ENCODE results near the gene SEC22A. TPM values are rescaled to one million over a fixed set of nuclear protein-coding genes. Genes with fewer than 3 reads are reported as not detected.

The SEC22A gene
- total and polyA plus RNA-seq, 2 of the 8 experiments (the other 6 are each of a cell fraction or from before 2014, with no cell fraction given) = 10.6 to 17.1 TPM

- H3K9ac ChIP-seq (replicated peaks in 1 of 4; ENCODE audit: extremely low read depth in 1 of 4, low read depth in 3 of 4, low read length in 3 of 4) = no peak overlapping the region
- H3K27me3 ChIP-seq (replicated peaks in 1 of 4; ENCODE audit: control insufficient read depth in 3 of 4, extremely low read depth in 1 of 4, insufficient read depth in 3 of 4, low read length in 3 of 4) = no peaks in the 10 kb centered on the region
- POLR2A ChIA-PET (ENCODE audit: partially characterized antibody) = interaction anchor here (1.2 kb wide), 1 partner anchor 38 kb away, joined by 3 read pairs; no protein-coding TSS in a partner anchor
- no peak overlapping the region for H3K56ac ChIP-seq (replicated peaks; ENCODE audit: insufficient read length, low read depth, low read length)
- no peak overlapping the region for H2BK120ac ChIP-seq (replicated peaks; ENCODE audit: low read depth, low read length)
- no peaks in the 10 kb centered on the region for H3K79me1 ChIP-seq (ENCODE audit: low read depth, low read length)
- H3K4ac ChIP-seq (replicated peaks; ENCODE audit: insufficient read length, low read depth, low read length) = no peak overlapping the region
- no peak overlapping the region for H4K91ac ChIP-seq (replicated peaks; ENCODE audit: insufficient read length, low read length)
- no peaks in the 10 kb centered on the region for H4K20me1 ChIP-seq (replicated peaks in 1 of 2; ENCODE audit: control insufficient read depth in 1 of 2, insufficient read depth in 2 of 2, low read length in 2 of 2)
- no peak overlapping the region for H2BK12ac ChIP-seq (ENCODE audit: low read depth, low read length)
- no peak overlapping the region for H2AK5ac ChIP-seq (ENCODE audit: low read depth, low read length)
- no peak overlapping the region for H3K18ac ChIP-seq (ENCODE audit: extremely low read depth, low read length)
- no peak overlapping the region for H2AFZ ChIP-seq (ENCODE audit: low read length)
- no peaks in the 10 kb centered on the region for H3K9me3 ChIP-seq (ENCODE audit: insufficient read depth in 2 of 2, low read depth in 1 of 2, low read length in 1 of 2)
- no peak overlapping the region for H4K5ac ChIP-seq (ENCODE audit: insufficient read length, low read depth, low read length)
- no peak overlapping the region for H3K4me3 ChIP-seq (ENCODE audit: extremely low read depth in 1 of 4, insufficient read depth in 2 of 4, low read depth in 3 of 4, low read length in 4 of 4)
- H3K4me2 ChIP-seq (ENCODE audit: insufficient read depth in 1 of 2, low read depth in 2 of 2, low read length in 2 of 2) = no peak overlapping the region
- FAIRE-seq (no peak), DNase-seq (ENCODE audit: low read depth in 1 of 2, low spot score in 2 of 2) (no peak)
- peaks cover 0 to 20% (median 11%) of the 10 kb centered on the region in 4 experiments; a peak in 6 of 8 replicates for H3K36me3 ChIP-seq (ENCODE audit: control insufficient read depth in 2 of 4, insufficient read depth in 4 of 4, low read length in 3 of 4)
- no peak overlapping the region for H4K8ac ChIP-seq (ENCODE audit: extremely low read depth, insufficient read depth, low read length)
- CTCF ChIA-PET (ENCODE audit: partially characterized antibody) = interaction anchor here (0.5 to 5.5 kb wide), 20 partner anchors 9 to 162 kb away, joined by 3 to 27 read pairs (median 4); no protein-coding TSS in a partner anchor
- H2BK20ac ChIP-seq (ENCODE audit: low read length) = no peak overlapping the region
- no peak overlapping the region for H3K23ac ChIP-seq (ENCODE audit: insufficient read length)
- no peaks in the 10 kb centered on the region for H3K23me2 ChIP-seq (ENCODE audit: low read depth, low read length)
- H3K27ac ChIP-seq (ENCODE audit: low read depth, low read length) = no peak overlapping the region
- WGBS, 2 experiments (ENCODE audit: extremely low coverage in 1 of 2, insufficient coverage in 1 of 2, insufficient read length in 1 of 2, insufficient replicate concordance in 2 of 2, low coverage in 1 of 2, low lambda C conversion rate in 2 of 2, missing lambda C conversion rate in 1 of 2) = 92% methylated on average over 9 of the region's 9 CpGs; no CpG with 5 or more reads in 1 of the 2 experiments
- H3K14ac ChIP-seq (ENCODE audit: insufficient read length) = no peak overlapping the region
- H2BK5ac ChIP-seq (ENCODE audit: low read depth, low read length) = no peak overlapping the region
- no peak overlapping the region for H2BK15ac ChIP-seq (ENCODE audit: low read length)
- no peaks in the 10 kb centered on the region for H3K79me2 ChIP-seq (ENCODE audit: control insufficient read depth in 1 of 2, insufficient read depth in 2 of 2, low read length in 2 of 2)
- no peaks in the 10 kb centered on the region for H3K4me1 ChIP-seq (replicated peaks in 1 of 4; ENCODE audit: control insufficient read depth in 3 of 4, insufficient read depth in 4 of 4, low read length in 3 of 4)
- TF ChIP-seq CEBPB (IDR thresholded peaks at IDR 0.05; ENCODE audit: low read depth, low read length) = no peak
- TF ChIP-seq SIN3A (conservative IDR thresholded peaks at IDR 0.05 in 1 of 2, IDR thresholded peaks at IDR 0.05 in 1 of 2; ENCODE audit: low read depth in 1 of 2, low read length in 2 of 2) = no peak
- TF ChIP-seq SP1 (IDR thresholded peaks at IDR 0.05; ENCODE audit: low read depth, low read length) = no peak
- TF ChIP-seq SIX5 (IDR thresholded peaks at IDR 0.05; ENCODE audit: low read depth, low read length) = no peak
- no peak for TF ChIP-seq RAD21 (IDR thresholded peaks at IDR 0.05 in 1 of 2, conservative IDR thresholded peaks at IDR 0.05 in 1 of 2; ENCODE audit: low read depth in 2 of 2, low read length in 2 of 2)
- no peak for TF ChIP-seq CTCF (IDR thresholded peaks at IDR 0.05; ENCODE audit: control extremely low read depth in 1 of 3, insufficient read depth in 1 of 3, low read depth in 1 of 3, low read length in 3 of 3)
- TF ChIP-seq KDM1A (IDR thresholded peaks at IDR 0.05; ENCODE audit: borderline replicate concordance, low read length) = no peak
- TF ChIP-seq KDM4A (IDR thresholded peaks at IDR 0.05; ENCODE audit: low read depth, low read length, severe bottlenecking) = no peak
- TF ChIP-seq TAF7 (optimal IDR thresholded peaks at IDR 0.05; ENCODE audit: borderline replicate concordance, low read depth, low read length) = no peak
These were observed 41.7 kb upstream of the SEC22A start for GRCh38 chr3:123159926-123160635.
